HG03457 (cell line): ENCODE measurements around the gene KRTAP5-3.

Source experiments
- ATAC-seq: cut with Tn5 transposase; IDR thresholded peaks from one replicate; pipeline ENCODE4 v1.9.1; 2021; ENCODE audit warnings: moderate number of reproducible peaks; ENCODE audit not compliant: unreplicated experiment

KRTAP5-3 gene

DNA sequence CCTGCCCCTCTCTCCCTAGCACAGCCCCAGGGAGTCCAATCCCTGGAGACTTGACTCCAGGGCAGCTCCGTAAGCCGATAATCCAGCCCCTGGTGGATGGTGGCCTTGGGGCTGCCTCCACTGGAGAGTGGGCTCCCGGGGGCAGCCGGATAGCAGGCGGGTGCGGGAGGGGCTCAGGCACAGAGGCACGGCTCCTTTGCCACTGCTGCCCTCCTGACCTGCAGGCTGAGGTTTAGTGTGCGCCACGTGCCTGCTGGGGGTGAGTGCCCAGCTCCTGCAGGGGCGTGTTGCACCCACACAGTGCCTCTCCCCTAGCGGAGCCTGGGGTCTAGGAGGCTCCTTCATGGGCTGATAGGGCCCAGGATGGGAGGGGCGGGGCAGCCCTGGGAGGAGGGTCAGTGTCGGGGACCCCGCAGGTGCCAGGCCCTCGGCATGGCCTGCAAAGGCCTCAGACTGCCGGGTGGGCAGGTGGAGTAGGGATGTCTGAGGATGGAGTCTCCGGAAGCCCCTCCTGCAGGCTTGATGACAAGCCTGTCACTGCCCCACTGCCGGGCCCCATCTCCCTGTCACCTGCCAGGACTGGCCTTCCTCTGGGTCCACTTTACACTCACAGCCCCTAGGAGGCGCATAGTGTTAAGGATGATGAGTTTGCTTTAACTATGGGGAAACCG is 41.7 kb downstream of the KRTAP5-3 start:
- ATAC-seq = no peak

DNA sequence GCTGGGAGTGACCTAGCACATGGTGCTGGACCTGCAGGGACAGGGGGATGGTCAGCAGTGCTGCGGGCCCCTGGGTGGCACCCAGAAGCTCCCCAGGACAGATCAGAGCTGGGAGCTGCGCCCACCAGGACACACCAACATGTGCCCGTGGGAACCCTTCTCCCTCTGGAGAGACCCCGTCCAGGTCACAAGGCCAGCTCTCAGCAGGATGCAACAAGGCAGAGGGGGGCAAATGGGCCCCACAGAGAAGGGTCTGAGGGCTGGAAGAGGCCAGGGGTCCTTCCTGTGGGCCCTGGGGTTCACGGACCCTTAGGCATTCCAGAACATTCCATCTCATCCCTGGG is 42.4 kb downstream of the KRTAP5-3 start:
- ATAC-seq = no peak

DNA sequence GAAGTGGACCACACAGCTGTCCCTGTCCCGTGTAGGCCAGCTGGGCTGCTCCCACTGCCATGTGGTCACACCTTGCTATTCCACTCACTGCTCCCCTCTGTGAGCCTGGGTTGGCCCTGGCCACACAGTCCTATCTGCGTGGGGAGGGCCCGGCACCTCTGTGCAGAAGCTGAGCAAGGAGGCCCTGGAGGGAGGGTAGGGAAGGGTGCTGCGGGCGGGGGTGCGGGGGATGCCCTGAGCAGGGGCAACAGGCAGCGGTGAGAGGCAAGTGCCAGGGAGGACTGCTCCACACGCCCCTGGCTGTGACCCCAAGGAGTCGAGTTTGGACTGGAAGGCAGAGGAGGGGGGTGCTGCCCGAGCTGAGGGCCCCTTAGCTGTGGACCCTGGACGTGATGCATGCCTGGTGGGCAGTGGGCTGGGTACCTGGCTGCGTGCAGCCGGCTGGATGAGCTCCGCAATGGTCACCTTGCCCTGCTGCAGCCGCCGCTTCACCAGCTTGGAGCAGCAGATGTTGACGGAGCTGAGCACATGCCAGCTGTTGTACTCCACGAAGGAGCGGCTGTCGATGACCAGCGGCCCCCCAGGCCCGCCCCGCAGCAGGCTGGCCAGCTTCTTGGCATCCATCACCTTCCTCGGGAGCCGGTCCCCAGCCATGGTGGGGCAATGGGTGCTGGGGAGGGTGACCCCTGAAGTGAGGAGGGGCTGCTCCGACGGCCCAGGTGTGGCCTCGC is 42.9 kb downstream of the KRTAP5-3 start:
- no peak for ATAC-seq

DNA sequence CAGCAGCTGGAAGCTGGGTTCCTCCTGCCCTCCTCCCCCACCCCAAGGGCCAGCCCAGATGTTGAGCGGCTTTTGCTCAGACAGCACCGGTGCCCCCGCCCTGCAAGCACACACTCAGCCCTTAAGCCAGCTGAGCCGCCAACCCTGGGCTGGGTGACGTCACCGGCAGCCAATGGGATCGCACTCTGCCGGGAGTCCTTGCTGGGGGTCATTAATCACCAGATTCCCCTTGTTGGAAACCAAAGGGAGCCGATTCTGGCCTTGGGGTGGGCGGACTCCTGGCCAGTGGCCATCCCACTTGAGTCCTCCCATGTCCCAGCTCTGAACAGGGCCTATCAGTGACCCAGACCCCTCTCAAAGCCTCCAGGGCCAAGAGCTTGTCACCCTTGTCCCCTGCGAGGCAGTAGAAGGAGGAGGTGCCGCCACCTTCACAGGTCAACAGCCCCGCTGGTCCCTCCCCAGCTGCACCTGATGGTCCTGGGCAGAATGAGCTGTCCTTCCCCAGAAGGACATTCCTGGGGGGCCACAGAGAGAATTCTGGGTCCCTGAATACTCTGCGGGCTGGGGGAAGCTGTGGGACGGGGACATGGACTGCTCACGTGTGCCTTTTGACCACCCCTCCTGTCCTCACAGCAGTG is 43.6 kb downstream of the KRTAP5-3 start:
- no peak for ATAC-seq

DNA sequence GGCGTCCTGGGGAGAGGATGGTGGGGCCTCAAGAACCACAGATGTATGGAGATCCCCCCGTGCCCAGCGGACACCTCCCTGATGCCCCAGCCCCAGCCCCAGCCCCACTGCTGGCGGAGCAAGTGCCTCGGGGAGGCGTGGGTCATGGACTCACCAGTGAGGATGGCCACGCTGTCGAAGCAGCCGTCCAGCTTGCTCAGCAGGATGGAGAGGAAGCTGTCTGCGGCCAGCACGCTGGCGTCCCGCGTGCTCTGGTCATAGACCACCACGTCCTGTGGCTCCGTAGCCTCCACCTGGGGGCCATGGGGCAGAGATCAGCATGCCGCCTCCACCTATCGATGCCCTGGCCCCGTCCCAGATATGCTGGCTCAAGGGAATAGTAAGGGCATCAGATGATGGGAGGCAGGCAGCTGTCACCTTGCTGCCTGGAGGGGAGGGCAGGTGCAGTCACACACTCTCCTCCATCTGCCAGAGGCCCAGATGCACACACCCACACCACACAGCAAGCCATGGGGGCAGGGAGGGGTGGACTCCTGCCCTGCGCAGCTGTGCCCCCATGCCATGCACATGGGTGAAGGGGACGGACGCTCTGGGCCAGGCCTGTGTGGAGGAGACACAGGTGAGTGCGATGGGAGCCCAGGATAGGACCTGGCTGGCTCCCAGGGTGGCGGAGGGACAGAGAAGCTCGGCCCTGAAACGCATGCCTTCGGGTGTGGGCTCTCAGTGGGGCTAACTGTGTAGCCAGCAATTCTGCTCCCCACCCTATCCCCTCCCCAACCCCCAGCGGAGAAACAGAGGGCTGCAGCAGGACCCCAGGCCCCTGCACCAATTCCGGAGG is 44.3 kb downstream of the KRTAP5-3 start:
- ATAC-seq = no peak

DNA sequence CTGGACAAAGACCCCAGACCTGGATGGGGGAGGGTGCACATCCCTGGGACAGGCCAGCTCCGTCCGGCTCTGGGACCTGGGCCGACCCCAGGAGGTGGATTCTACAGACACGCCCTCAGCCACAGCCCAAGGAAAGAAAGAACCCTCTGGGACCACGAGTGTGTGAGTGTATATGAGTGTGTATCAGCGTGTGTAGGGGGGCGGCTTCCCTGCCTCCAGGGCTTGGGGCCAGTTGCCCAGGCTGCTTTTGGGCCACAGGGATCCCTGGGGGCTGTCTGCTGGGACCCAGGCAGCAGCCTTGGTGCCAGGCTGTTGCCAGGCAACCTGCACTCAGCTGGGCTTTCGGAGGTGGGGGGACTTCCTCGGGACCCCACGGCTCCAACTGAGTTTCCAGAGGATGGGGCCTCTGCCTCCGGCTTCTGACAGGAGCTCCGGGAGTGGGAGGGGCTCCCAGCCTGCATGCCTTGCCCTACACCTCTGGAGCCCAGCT is 45.1 kb downstream of the KRTAP5-3 start:
- no peak for ATAC-seq

DNA sequence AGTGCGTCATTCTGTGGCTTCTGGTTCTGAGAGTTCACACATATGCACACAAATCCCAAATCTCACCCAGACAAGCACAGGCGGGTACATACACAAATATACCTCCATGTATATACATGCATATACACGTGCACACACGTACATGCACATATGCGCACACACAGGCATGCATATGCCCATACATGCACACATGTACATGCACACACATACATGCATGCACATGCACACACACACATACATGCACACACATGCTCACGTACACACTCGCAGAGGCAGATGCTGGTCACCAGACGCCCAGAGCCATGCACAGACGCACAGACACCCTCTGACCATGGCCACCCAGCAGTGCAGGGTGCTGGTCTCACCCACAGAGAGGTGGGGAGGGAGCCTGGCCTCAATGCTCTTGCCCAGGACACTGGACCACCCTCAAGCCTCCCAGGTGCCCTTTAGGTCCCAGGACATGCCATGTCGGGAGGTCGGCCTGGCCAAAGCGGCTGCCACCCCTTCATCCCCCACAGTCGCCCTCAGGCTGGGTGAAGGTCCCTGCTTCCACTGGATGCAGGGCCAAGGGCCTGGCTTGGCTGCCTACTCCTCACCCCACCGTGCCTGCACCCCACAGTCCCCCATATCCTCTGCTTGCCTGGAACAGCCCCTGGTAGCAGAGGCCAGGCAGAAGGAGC is 45.7 kb downstream of the KRTAP5-3 start:
- ATAC-seq = no peak

DNA sequence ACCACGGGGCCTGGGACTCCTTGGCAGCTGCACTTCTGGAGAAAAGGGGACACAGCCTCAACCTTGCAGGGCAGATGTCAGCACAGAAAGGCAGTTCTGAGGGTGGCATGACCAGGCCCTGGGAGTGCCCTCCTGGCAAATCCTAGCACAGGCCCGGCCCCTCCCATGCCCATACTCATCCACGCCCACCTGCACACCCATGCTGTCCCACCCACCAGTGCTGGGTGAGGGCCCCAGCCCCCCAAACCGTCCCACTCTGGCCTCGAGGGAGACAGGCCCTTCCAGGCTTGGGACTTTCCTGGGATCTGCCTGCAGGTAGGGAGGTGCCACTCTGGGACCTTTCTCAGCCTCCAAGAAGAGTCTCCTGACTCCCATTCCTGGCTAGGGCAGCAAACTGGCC is 46.3 kb downstream of the KRTAP5-3 start:
- ATAC-seq = no peak

DNA sequence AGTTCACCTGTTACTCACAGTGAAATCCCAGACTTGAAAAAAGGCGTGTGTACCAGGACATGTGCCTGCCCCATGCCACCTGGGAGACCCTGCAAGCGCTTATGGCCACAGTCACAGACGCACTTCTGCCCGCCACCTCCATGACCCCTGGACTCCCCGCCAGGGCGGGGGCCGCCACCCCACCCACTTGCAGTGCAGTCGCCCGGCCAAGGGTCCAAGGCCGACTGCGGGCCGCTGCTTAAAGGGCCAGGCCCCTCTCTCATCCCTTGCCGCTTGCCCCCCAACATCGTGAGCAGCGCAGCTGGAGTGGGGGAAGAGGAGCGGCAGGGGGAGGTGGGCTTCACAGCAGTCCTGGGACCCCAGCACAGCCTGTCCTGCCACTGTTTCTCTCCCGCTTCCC is 47.0 kb downstream of the KRTAP5-3 start:
- no peak for ATAC-seq

DNA sequence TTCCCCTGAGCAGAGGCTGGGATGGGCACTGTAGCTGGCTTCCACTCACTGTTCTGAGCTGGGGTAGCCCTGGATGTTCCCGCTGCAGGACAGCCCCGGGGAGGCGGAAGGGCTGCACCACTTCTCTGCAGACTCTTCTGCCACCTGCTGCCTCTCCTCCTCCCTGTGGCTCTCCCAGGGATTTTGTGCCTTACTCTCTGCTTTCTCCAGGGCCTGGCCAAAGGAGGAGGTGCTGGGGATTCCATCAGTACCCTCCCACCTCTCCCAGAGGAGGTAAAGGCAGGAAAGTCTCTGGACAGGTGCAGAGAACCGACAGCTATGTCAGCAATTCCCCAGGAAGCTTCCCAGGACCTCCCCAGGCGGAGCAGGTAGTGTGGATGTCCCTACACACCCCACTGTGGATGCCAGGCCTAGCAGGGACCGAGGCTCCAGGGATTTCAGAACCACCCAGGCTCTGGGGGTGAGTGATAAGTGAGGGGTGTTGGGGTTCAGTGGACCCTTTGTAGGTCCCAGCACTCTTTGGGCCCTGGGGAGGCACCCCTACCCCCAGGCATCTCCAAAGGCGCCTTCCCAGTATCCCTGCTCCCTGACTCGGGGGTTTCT is 47.5 kb downstream of the KRTAP5-3 start:
- ATAC-seq = no peak

DNA sequence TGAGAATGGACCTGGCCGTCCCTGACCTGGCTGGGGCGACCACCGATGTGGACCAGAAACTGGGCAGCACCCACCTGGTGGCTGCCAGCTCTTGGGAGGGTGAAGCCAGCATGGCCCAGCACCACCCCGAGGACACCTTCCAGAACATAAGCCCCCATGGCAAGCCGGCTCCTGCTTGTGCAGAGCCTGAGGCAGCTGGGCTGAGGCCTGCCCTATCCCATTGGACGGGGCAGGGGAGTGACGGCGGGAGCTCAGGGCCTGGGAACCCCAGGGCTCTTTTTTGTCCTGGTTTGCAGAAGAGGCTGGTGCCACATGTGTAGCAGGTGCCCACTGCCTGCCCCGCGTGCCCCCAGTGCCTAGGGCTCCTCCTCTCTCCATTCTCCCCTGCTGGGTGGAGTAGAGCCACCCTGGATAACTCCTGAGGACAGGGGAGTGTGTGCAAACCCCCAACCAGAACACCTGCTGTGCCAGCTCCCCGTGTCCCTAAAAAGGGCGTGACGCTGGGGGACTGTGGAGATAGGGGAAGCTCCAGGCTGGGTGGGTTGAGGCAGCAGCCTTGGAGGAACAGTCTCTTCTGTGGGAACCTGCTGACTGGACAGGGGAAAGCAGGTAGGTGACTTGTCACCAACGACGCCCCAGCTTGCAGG is 48.1 kb downstream of the KRTAP5-3 start:
- ATAC-seq = no peak

DNA sequence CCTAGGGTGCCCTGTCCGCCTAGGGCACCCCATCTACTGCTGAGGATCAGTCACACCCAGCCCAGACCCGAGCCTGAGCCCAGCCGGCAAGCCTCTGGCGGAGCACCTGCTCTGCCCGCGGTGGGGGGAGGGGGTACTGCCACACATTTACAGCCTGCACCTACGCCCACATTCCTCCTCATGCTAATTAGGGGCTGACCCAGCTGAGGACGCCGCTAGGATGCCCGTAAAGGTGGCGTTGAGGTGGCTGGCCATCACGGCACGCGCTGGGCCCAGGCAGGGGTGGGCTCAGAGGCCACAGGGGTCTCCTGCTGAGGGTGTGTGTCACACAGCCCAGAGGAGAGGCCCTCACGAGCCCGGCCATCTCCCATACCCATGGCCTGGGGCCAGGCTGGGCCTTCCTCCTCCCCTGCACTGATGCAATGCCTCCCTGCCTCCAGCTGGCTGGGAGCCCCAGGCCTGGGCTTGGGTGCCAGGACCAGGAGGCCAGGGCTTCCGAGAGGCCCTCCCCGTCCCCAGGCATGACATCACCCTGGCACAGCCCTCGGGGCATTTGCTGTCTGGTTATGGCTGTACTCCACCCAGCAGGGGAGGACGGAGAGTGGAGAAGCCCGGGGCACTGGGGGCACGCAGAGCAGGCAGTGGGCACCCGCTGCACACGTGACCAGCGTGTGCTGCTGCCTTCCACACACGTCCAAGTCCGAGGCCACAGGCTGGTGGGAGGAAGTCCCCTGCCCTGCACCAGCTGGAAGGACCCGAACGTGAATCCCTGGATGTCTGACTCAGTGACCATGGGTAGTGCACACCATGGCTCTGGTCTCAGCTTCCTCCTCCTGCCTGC is 48.9 kb downstream of the KRTAP5-3 start:
- ATAC-seq = no peak

DNA sequence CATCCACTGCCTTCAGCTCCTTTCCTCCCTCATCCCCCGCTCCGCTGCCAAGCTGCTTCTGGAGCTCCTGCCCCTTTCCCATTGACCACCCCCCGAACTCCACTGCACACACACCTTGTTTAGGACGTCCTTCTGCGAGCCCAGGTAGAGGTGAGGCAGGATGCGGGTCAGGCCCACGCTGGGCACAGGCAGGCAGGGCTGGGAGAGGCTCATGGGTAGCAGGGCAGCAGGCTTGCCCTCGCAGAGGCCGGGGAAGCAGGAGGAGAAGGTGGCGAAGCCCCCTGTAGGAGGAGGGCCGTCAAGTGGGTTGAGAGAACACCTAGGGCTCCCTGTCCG is 49.5 kb downstream of the KRTAP5-3 start:
- ATAC-seq = no peak

DNA sequence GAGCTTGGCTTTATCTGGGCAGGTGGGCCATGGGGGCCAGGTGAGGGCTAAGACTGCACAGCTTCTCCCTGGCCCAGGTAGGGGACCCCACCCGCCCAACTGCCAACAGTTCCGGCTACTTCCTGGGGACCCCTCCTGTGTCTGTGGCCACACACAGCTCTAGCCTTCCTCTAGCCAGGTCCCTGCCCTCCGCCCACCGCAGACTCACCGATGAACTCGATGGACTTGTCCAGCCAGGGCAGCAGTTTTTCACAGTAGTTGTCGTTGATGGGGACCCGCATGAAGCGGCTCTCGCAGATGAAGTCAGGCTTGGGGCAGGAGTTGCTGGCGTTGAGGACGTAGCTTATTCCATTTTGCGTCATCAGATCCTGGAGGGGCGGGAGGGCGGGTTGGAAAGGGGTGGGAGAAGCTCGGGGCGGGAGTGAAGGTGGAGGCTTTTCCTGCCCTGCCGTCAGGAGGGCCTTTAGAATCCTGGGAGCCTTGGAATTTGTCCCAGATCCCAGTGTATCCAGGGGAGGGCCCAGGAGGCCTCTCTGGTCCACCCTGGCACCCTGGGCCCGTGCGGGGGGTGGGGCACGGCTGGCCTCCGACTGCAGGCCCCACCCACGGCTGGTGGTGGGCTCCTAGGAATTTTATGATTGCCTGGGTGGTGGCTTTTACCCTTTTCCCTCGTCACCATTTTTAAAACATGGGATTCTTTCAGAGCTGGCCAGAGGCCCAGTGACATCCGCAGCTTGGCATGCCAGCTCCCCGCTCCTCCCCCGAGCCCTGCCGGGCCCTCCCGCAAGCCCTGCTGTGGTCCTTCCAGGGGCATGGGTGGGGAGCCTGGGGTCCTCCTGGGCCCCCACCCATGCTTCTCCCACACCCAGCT is 50.1 kb downstream of the KRTAP5-3 start:
- no peak for ATAC-seq
